ENCODE data around the gene SIPA1L3. TPM values are rescaled to one million over a fixed set of nuclear protein-coding genes. Genes with fewer than 3 reads are reported as not detected.

SIPA1L3 gene
- total and polyA plus RNA-seq, 10 of the 15 experiments (the other 5 are each of a cell fraction or from before 2014, with no cell fraction given) = 0.24 to 66.2 (median 19.1) TPM

DNA sequence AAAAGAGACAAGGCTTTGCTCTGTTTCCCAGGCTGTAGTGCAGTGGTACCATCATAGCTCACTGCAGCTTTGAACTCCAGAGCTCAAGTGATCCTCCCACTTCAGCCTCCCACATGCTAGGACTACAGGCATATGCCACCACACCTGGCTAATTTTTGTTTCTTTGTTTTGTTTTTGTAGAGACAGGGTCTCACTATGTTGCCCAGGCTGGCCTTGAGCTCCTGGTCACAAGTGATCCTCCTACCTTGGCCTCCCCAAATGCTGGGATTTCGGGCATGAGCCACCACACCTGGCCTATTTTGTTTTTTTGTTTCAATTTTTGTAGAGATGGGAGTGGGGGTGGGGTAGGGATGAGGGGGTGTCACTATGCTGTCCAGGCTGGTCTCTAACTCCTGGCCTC is 7.6 kb upstream of the SIPA1L3 start:
- CTCF ChIA-PET = interaction anchor here (0.6 to 9.9 kb wide), 12 partner anchors 88 to 503 kb away, joined by 3 to 80 read pairs (median 4); partner anchors contain the start of genes CATSPERG and FAM98C
- Histone ChIP-seq H4K20me1 (ENCODE audit: control insufficient read depth, insufficient read depth) (no peaks in the 10 kb centered on the region), H3K9ac (ENCODE audit: control insufficient read depth, insufficient read depth, low read length) (no peak overlapping the region), H3K4me2 (ENCODE audit: control insufficient read depth, insufficient read depth) (no peak overlapping the region), H3K36me3 (ENCODE audit: control insufficient read depth in 2 of 2, insufficient read depth in 2 of 2, low read length in 1 of 2) (no peaks in the 10 kb centered on the region), H3K79me2 (ENCODE audit: control insufficient read depth, insufficient read depth, low read length) (no peaks in the 10 kb centered on the region), H3K27ac (ENCODE audit: control insufficient read depth, insufficient read depth) (no peak overlapping the region), H2AFZ (ENCODE audit: control insufficient read depth, low read depth, low read length) (no peak overlapping the region), H3K27me3 (replicated peaks in 1 of 2; ENCODE audit: control insufficient read depth in 2 of 2, insufficient read depth in 2 of 2, low read length in 1 of 2) (no peaks in the 10 kb centered on the region), H3K9me3 (replicated peaks; ENCODE audit: control insufficient read depth, insufficient read depth, low read length) (no peaks in the 10 kb centered on the region), H3K4me3 (no peak overlapping the region), H3K4me1 (ENCODE audit: control insufficient read depth, insufficient read depth, low read length) (no peaks in the 10 kb centered on the region; the same call in 1 of the 2 replicates)
- TF ChIP-seq, protein P1, sequence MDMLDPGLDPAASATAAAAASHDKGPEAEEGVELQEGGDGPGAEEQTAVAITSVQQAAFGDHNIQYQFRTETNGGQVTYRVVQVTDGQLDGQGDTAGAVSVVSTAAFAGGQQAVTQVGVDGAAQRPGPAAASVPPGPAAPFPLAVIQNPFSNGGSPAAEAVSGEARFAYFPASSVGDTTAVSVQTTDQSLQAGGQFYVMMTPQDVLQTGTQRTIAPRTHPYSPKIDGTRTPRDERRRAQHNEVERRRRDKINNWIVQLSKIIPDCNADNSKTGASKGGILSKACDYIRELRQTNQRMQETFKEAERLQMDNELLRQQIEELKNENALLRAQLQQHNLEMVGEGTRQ (IDR thresholded peaks at IDR 0.05; ENCODE audit: borderline replicate concordance, low read depth, low read length) = no peak
- TF ChIP-seq TBL1XR1 (IDR thresholded peaks at IDR 0.05; ENCODE audit: low read depth, low read length) = no peak
- no peak for TF ChIP-seq SMAD1 (IDR thresholded peaks at IDR 0.05; ENCODE audit: low read depth, partially characterized antibody)
- TF ChIP-seq PAX5 (IDR thresholded peaks at IDR 0.05; ENCODE audit: borderline replicate concordance, low read depth, low read length) = no peak
- no peak for TF ChIP-seq RAD21 (IDR thresholded peaks at IDR 0.05; ENCODE audit: insufficient read depth, low read depth, low read length)
- no peak for TF ChIP-seq ZNF384 (IDR thresholded peaks at IDR 0.05; ENCODE audit: borderline replicate concordance, low read depth, low read length)
- TF ChIP-seq NR2C1 (IDR thresholded peaks at IDR 0.05) = no peak
- no peak for TF ChIP-seq ZNF274 (IDR thresholded peaks at IDR 0.05; ENCODE audit: insufficient read depth, insufficient read length)
- TF ChIP-seq POLR2AphosphoS2 (IDR thresholded peaks at IDR 0.05; ENCODE audit: low read depth, low read length) = no peak
- TF ChIP-seq YBX1 (IDR thresholded peaks at IDR 0.05) = no peak
- TF ChIP-seq PKNOX1 (IDR thresholded peaks at IDR 0.05) = no peak
- no peak for TF ChIP-seq FOXK2 (IDR thresholded peaks at IDR 0.05)
- TF ChIP-seq POU2F2 (IDR thresholded peaks at IDR 0.05; ENCODE audit: borderline replicate concordance, low read depth, low read length) = no peak
- TF ChIP-seq PML (IDR thresholded peaks at IDR 0.05; ENCODE audit: low read length) = no peak
- no peak for TF ChIP-seq MYB (IDR thresholded peaks at IDR 0.05; ENCODE audit: borderline replicate concordance, low read depth, low read length)
- TF ChIP-seq GATAD2B (conservative IDR thresholded peaks at IDR 0.05; ENCODE audit: low read depth) = no peak
- POLR2A ChIA-PET = interaction anchor here (0.6 to 0.7 kb wide), 2 partner anchors 21 to 41 kb away, joined by 4 to 6 read pairs; no protein-coding TSS in a partner anchor
- SMC1A ChIA-PET (ENCODE audit: uncharacterized antibody, unreplicated experiment) = interaction anchor here (0.7 to 2.7 kb wide), 7 partner anchors 87 to 475 kb away, joined by 3 to 6 read pairs (median 3); no protein-coding TSS in a partner anchor
- ATAC-seq = no peak
- no peak for DNase-seq (ENCODE audit: low read depth, low spot score)
- RAD21 ChIA-PET (ENCODE audit: unreplicated experiment) = interaction anchor here (0.6 to 1.8 kb wide), 5 partner anchors 142 to 503 kb away, joined by 3 to 6 read pairs (median 4); partner anchors contain the start of genes FAM98C and PSMD8
- no peak for FAIRE-seq
- WGBS (ENCODE audit: insufficient coverage, insufficient replicate concordance, low lambda C conversion rate, missing lambda C conversion rate) = 12% methylated on average over 1 of the region's 1 CpG
- in situ Hi-C loops (cut with MboI) = no loop called here
- BruUV-seq (replicated peaks) = no TSS peak
- intact Hi-C loops (cut with micrococcal nuclease; ENCODE audit: unreplicated experiment) = loop anchor here (5.0 kb wide), 1 partner anchor 328 kb away; no protein-coding TSS in a partner anchor

Data from GM12878 (cell line).